Measurements from ENCODE around the gene ARF4. TPM values are rescaled to one million over a fixed set of nuclear protein-coding genes. Genes with fewer than 3 reads are reported as not detected.
"Not testable (repeated sequence)": the region's sequence is repeated elsewhere in the genome, so short reads cannot be mapped to it uniquely, and the experiment has no call there.

The ARF4 gene
- 10 to 100 TPM; 86.6 to 97.7 (median 92.3) TPM for total RNA-seq

- DNase-seq (peak; percentile 98), ATAC-seq (peak; percentile 89 to 95)
- Mint-ChIP-seq H3K4me1 (ENCODE audit: low read depth) (peaks cover 47% of the 10 kb centered on the region), H3K9me3 (no peaks in the 10 kb centered on the region), H3K27me3 (ENCODE audit: low read depth) (no peaks in the 10 kb centered on the region), H3K36me3 (ENCODE audit: insufficient read depth) (peaks cover 12% of the 10 kb centered on the region), H3K4me3 (peak within 1 kb of the TSS; percentile 96)
Measured at GRCh38 chr3:57597127-57597923, at the start of gene ARF4. Gene ARF4 (minus strand): TSS chr3:57597344. CDS start chr3:57597140, 204 bp downstream.

GRCh38 chr3:57646723-57647122 lies 49.6 kb upstream of the ARF4 start:
- ATAC-seq (no peak), DNase-seq (no peak)
- Mint-ChIP-seq H3K36me3 (ENCODE audit: insufficient read depth) (peaks cover 40% of the 10 kb centered on the region), H3K4me3 (no peak overlapping the region), H3K27me3 (ENCODE audit: low read depth) (no peaks in the 10 kb centered on the region), H3K9me3 (peaks cover 11% of the 10 kb centered on the region), H3K4me1 (ENCODE audit: low read depth) (peaks cover 14% of the 10 kb centered on the region)

GRCh38 chr3:57644740-57645139 lies 47.6 kb upstream of the ARF4 start:
- no peak overlapping the region for H3K4me3 Mint-ChIP-seq
- ATAC-seq (no peak), DNase-seq (no peak)
- H3K27me3 Mint-ChIP-seq (ENCODE audit: low read depth): no peaks in the 10 kb centered on the region
- H3K4me1 Mint-ChIP-seq (ENCODE audit: low read depth): peaks cover 14% of the 10 kb centered on the region
- peaks cover 36% of the 10 kb centered on the region for H3K36me3 Mint-ChIP-seq (ENCODE audit: insufficient read depth)
- peaks cover 11% of the 10 kb centered on the region for H3K9me3 Mint-ChIP-seq

- no peaks in the 10 kb centered on the region for H3K9me3 Mint-ChIP-seq
Measured at GRCh38 chr3:57637391-57637790, 40.2 kb upstream of the ARF4 start.

GRCh38 chr3:57634259-57634658 lies 37.1 kb upstream of the ARF4 start:
- peaks cover 32% of the 10 kb centered on the region for H3K36me3 Mint-ChIP-seq (ENCODE audit: insufficient read depth)
- not testable (repeated sequence) for H3K27me3 Mint-ChIP-seq (ENCODE audit: low read depth); H3K4me1 Mint-ChIP-seq (ENCODE audit: low read depth); ATAC-seq; DNase-seq; H3K9me3 Mint-ChIP-seq; H3K4me3 Mint-ChIP-seq

More at GRCh38 chr3:57637391-57637790, 40.2 kb upstream of the ARF4 start:
- Mint-ChIP-seq H3K4me3 (no peak overlapping the region), H3K4me1 (ENCODE audit: low read depth) (peaks cover 3% of the 10 kb centered on the region), H3K36me3 (ENCODE audit: insufficient read depth) (peaks cover 37% of the 10 kb centered on the region), H3K27me3 (ENCODE audit: low read depth) (no peaks in the 10 kb centered on the region)
- ATAC-seq: no peak
- DNase-seq: no peak

GRCh38 chr3:57627976-57628375 lies 30.8 kb upstream of the ARF4 start:
- Mint-ChIP-seq H3K4me3 (no peak overlapping the region), H3K36me3 (ENCODE audit: insufficient read depth) (peaks cover 27% of the 10 kb centered on the region), H3K27me3 (ENCODE audit: low read depth) (no peaks in the 10 kb centered on the region), H3K4me1 (ENCODE audit: low read depth) (no peaks in the 10 kb centered on the region), H3K9me3 (no peaks in the 10 kb centered on the region)
- ATAC-seq (no peak), DNase-seq (no peak)

- no peaks in the 10 kb centered on the region for H3K9me3 Mint-ChIP-seq
- no peaks in the 10 kb centered on the region for H3K27me3 Mint-ChIP-seq (ENCODE audit: low read depth)
- no peak overlapping the region for H3K4me3 Mint-ChIP-seq
- H3K36me3 Mint-ChIP-seq (ENCODE audit: insufficient read depth): peaks cover 23% of the 10 kb centered on the region
- no peak for ATAC-seq
- no peaks in the 10 kb centered on the region for H3K4me1 Mint-ChIP-seq (ENCODE audit: low read depth)
- no peak for DNase-seq
Measured at GRCh38 chr3:57624801-57625200, 27.7 kb upstream of the ARF4 start.

GRCh38 chr3:57622362-57622761 lies 25.2 kb upstream of the ARF4 start:
- H3K4me3 Mint-ChIP-seq: no peak overlapping the region
- ATAC-seq (no peak), DNase-seq (no peak)
- H3K36me3 Mint-ChIP-seq (ENCODE audit: insufficient read depth): peaks cover 15% of the 10 kb centered on the region
- H3K27me3 Mint-ChIP-seq (ENCODE audit: low read depth): no peaks in the 10 kb centered on the region
- no peaks in the 10 kb centered on the region for H3K9me3 Mint-ChIP-seq
- H3K4me1 Mint-ChIP-seq (ENCODE audit: low read depth): no peaks in the 10 kb centered on the region

GRCh38 chr3:57617739-57618138 lies 20.6 kb upstream of the ARF4 start:
- DNase-seq: no peak
- Mint-ChIP-seq H3K4me1 (ENCODE audit: low read depth) (no peaks in the 10 kb centered on the region), H3K9me3 (no peaks in the 10 kb centered on the region), H3K4me3 (no peak overlapping the region), H3K36me3 (ENCODE audit: insufficient read depth) (peaks cover 7% of the 10 kb centered on the region), H3K27me3 (ENCODE audit: low read depth) (no peaks in the 10 kb centered on the region)
- ATAC-seq: no peak

GRCh38 chr3:57616233-57616632 lies 19.1 kb upstream of the ARF4 start:
- no peak overlapping the region for H3K4me3 Mint-ChIP-seq
- ATAC-seq: no peak

GRCh38 chr3:57611870-57612269 lies 14.7 kb upstream of the ARF4 start:
- ATAC-seq; H3K9me3 Mint-ChIP-seq; H3K27me3 Mint-ChIP-seq (ENCODE audit: low read depth); H3K4me1 Mint-ChIP-seq (ENCODE audit: low read depth); DNase-seq; H3K4me3 Mint-ChIP-seq: not testable (repeated sequence)
- peaks cover 18% of the 10 kb centered on the region for H3K36me3 Mint-ChIP-seq (ENCODE audit: insufficient read depth)

More at GRCh38 chr3:57616233-57616632, 19.1 kb upstream of the ARF4 start:
- H3K4me1 Mint-ChIP-seq (ENCODE audit: low read depth): peaks cover 2% of the 10 kb centered on the region
- DNase-seq: no peak
- H3K36me3 Mint-ChIP-seq (ENCODE audit: insufficient read depth): peaks cover 5% of the 10 kb centered on the region
- H3K27me3 Mint-ChIP-seq (ENCODE audit: low read depth): no peaks in the 10 kb centered on the region
- no peaks in the 10 kb centered on the region for H3K9me3 Mint-ChIP-seq

- no peak for ATAC-seq
- peaks cover 34% of the 10 kb centered on the region for H3K36me3 Mint-ChIP-seq (ENCODE audit: insufficient read depth)
Measured at GRCh38 chr3:57605683-57606082, 8.5 kb upstream of the ARF4 start.

GRCh38 chr3:57604971-57605370 lies 7.8 kb upstream of the ARF4 start:
- Mint-ChIP-seq H3K27me3 (ENCODE audit: low read depth) (no peaks in the 10 kb centered on the region), H3K36me3 (ENCODE audit: insufficient read depth) (peaks cover 34% of the 10 kb centered on the region), H3K4me3 (no peak overlapping the region), H3K4me1 (ENCODE audit: low read depth) (no peaks in the 10 kb centered on the region), H3K9me3 (peaks cover 14% of the 10 kb centered on the region)
- DNase-seq: no peak
- ATAC-seq: no peak

More at GRCh38 chr3:57605683-57606082, 8.5 kb upstream of the ARF4 start:
- Mint-ChIP-seq H3K9me3 (peaks cover 14% of the 10 kb centered on the region), H3K27me3 (ENCODE audit: low read depth) (no peaks in the 10 kb centered on the region), H3K4me3 (no peak overlapping the region), H3K4me1 (ENCODE audit: low read depth) (no peaks in the 10 kb centered on the region)
- no peak for DNase-seq

GRCh38 chr3:57600195-57600594 lies 3.1 kb upstream of the ARF4 start:
- peaks cover 7% of the 10 kb centered on the region for H3K36me3 Mint-ChIP-seq (ENCODE audit: insufficient read depth)
- H3K4me1 Mint-ChIP-seq (ENCODE audit: low read depth): peaks cover 20% of the 10 kb centered on the region
- no peaks in the 10 kb centered on the region for H3K9me3 Mint-ChIP-seq
- no peaks in the 10 kb centered on the region for H3K27me3 Mint-ChIP-seq (ENCODE audit: low read depth)
- no peak overlapping the region for H3K4me3 Mint-ChIP-seq
- ATAC-seq (no peak), DNase-seq (no peak)

- DNase-seq: no peak
- ATAC-seq: no peak
- peaks cover 34% of the 10 kb centered on the region for H3K4me1 Mint-ChIP-seq (ENCODE audit: low read depth)
- no peaks in the 10 kb centered on the region for H3K27me3 Mint-ChIP-seq (ENCODE audit: low read depth)
- H3K36me3 Mint-ChIP-seq (ENCODE audit: insufficient read depth): peaks cover 11% of the 10 kb centered on the region
- peak overlapping the region; percentile 96 for H3K4me3 Mint-ChIP-seq
- no peaks in the 10 kb centered on the region for H3K9me3 Mint-ChIP-seq
Measured at GRCh38 chr3:57598765-57599360, 1.7 kb upstream of the ARF4 start.
